GM23248 (cell line): ENCODE measurements around the gene CRY1.
"Not testable (repeated sequence)": the region's sequence is repeated elsewhere in the genome, so short reads cannot be mapped to it uniquely, and the experiment has no call there.

Source experiments
- EZH2 ChIP-seq: fragments of 200-600 bp; sonication (generic); IDR thresholded peaks from 2 replicates; pipeline ENCODE4 v1.6.1; 2018; ENCODE audit warnings: antibody characterized with exemption, mild to moderate bottlenecking; ENCODE audit not compliant: insufficient read depth, poor library complexity, severe bottlenecking
- EZH2phosphoT487 ChIP-seq: fragments of 200-600 bp; sonication (generic); IDR thresholded peaks from 2 replicates; pipeline ENCODE4 v1.6.1; 2018; ENCODE audit warnings: antibody characterized with exemption, moderate library complexity, mild to moderate bottlenecking, low read depth; ENCODE audit not compliant: insufficient read depth

DNA sequence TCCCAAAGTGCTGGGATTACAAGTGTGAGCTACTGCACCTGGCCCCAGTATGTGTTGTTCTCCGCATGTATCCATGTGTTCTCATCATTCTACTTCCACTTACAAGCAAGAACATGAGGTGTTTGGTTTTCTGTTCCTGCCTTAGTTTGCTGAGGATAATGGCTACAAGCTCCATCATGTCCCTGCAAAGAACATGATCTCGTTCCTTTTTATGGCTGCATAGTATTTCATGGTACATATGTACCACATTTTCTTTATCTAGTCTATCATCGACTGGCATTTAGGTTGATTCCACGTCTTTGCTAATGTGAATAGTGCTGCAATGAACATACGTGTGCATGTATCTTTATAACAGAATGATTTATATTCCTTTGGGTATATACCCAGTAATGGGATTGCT, 97.2 kb downstream of the CRY1 start:
- TF ChIP-seq EZH2phosphoT487, EZH2: not testable (repeated sequence)
